Keratinocyte (primary cell): ENCODE results near the gene PACSIN2. TPM values are rescaled to one million over a fixed set of nuclear protein-coding genes. Genes with fewer than 3 reads are reported as not detected.

Experiments used
- DNase-seq: peaks from one replicate; pipeline ENCODE4 v3.0.0-alpha.2; 2011; ENCODE audit warnings: low read depth, missing footprints, low spot score
- FAIRE-seq: peaks from 2 replicates; lab custom pipeline; 2011; peaks lifted over from hg19 to GRCh38; lab: Jason Lieb, UNC
- H2AFZ ChIP-seq: 2 replicates; pipeline ENCODE4 v1.6.0; 2012; ENCODE audit warnings: low read length, control low read depth, inconsistent platforms; ENCODE audit not compliant: control insufficient read depth
- H3K27ac ChIP-seq: 2 replicates; pipeline ENCODE4 v1.5.1; 2011; ENCODE audit warnings: low read length; ENCODE audit not compliant: control insufficient read depth, insufficient read depth
- H3K27me3 ChIP-seq: 3 replicates; pipeline ENCODE4 v1.6.0; 2011; ENCODE audit warnings: low read length; ENCODE audit not compliant: control insufficient read depth, insufficient read depth; ENCODE audit errors: extremely low read depth
- H3K36me3 ChIP-seq, 2 experiments: 2 replicates in 1 of 2; 3 replicates in 1 of 2; pipeline ENCODE4 v1.5.1; 2011; ENCODE audit warnings: low read length in 2 of 2, mild to moderate bottlenecking in 1 of 2; ENCODE audit not compliant: control insufficient read depth in 2 of 2, insufficient read depth in 2 of 2; ENCODE audit errors: extremely low read depth in 1 of 2
- H3K4me1 ChIP-seq: 3 replicates; pipeline ENCODE4 v1.5.1; 2011; ENCODE audit warnings: low read length; ENCODE audit not compliant: control insufficient read depth, insufficient read depth; ENCODE audit errors: extremely low read depth
- H3K4me2 ChIP-seq: 3 replicates; pipeline ENCODE4 v1.6.0; 2011; ENCODE audit warnings: low read depth, low read length; ENCODE audit not compliant: control insufficient read depth, insufficient read depth; ENCODE audit errors: extremely low read depth
- H3K4me3 ChIP-seq, 3 experiments: fragments of 200-600 bp in 1 of 3; sonication (generic) in 1 of 3; 2 replicates in 2 of 3; 3 replicates in 1 of 3; pipeline ENCODE4 v1.5.1; 2011 to 2016; ENCODE audit warnings: low read length in 3 of 3, mild to moderate bottlenecking in 3 of 3, control low read depth in 2 of 3, inconsistent platforms in 1 of 3, low read depth in 1 of 3, mixed read lengths in 1 of 3, mixed run types in 1 of 3, moderate library complexity in 1 of 3; ENCODE audit not compliant: control insufficient read depth in 2 of 3, insufficient read depth in 2 of 3; ENCODE audit errors: extremely low read depth in 1 of 3
- H3K79me2 ChIP-seq: 2 replicates; pipeline ENCODE4 v1.6.0; 2012; ENCODE audit warnings: low read length; ENCODE audit not compliant: control insufficient read depth, insufficient read depth
- H3K9ac ChIP-seq: 3 replicates; pipeline ENCODE4 v1.6.0; 2011; ENCODE audit warnings: low read length; ENCODE audit not compliant: control insufficient read depth, insufficient read depth; ENCODE audit errors: extremely low read depth
- H3K9me1 ChIP-seq: 3 replicates; pipeline ENCODE4 v1.6.0; 2011; ENCODE audit warnings: low read length; ENCODE audit not compliant: control insufficient read depth, insufficient read depth; ENCODE audit errors: extremely low read depth
- H3K9me3 ChIP-seq: 2 replicates; pipeline ENCODE4 v1.5.1; 2012; ENCODE audit warnings: low read depth, low read length; ENCODE audit not compliant: control insufficient read depth
- H4K20me1 ChIP-seq: 3 replicates; pipeline ENCODE4 v1.6.0; 2011; ENCODE audit warnings: low read length; ENCODE audit not compliant: control insufficient read depth, insufficient read depth; ENCODE audit errors: extremely low read depth
- CTCF ChIP-seq, 3 experiments: IDR thresholded peaks in 1 of 3; conservative IDR thresholded peaks in 1 of 3; optimal IDR thresholded peaks in 1 of 3; 2 replicates in 2 of 3; 3 replicates in 1 of 3; pipeline versions ENCODE3 to v1.5.1; 2011; ENCODE audit warnings: low read length in 3 of 3, mild to moderate bottlenecking in 3 of 3, moderate library complexity in 2 of 3, control low read depth in 1 of 3, inconsistent platforms in 1 of 3; ENCODE audit not compliant: insufficient read depth in 2 of 3; ENCODE audit errors: extremely low read depth in 1 of 3
- EZH2 ChIP-seq: IDR thresholded peaks from one replicate; pipeline ENCODE4 v1.6.1; 2012; ENCODE audit warnings: inconsistent platforms, mild to moderate bottlenecking, low read length, moderate library complexity
- dilution Hi-C: fragments of 300-500 bp; cut with MboI; formaldehyde crosslinking; loops from one replicate; pipeline ENCODE4 v1.7.0; 2020; ENCODE audit warnings: low sequenced_read_pairs; ENCODE audit not compliant: extremely low pct_ligation_motif_present
- polyA plus RNA-seq, 5 experiments: library from polyadenylated mRNA; depleted of rRNA in 3 of 5; stranded (reverse) in 3 of 5; stranded (forward) in 1 of 5; unstranded in 1 of 5; fragments of >200 nt; gene quantifications; 1 replicate in 1 of 5; 2 replicates in 3 of 5; 3 replicates in 1 of 5; pipeline versions ENCODE4 v1.2.1 to v1.2.3, GENCODE V29; 2011 to 2012; ENCODE audit warnings: missing spikeins in 2 of 5, low read depth in 1 of 5, low replicate concordance in 1 of 5

Gene PACSIN2
- polyA plus RNA-seq, 1 donor (not counting 4 experiments of a cell fraction or from before 2014, with no cell fraction given), result 55.5 TPM

GRCh38 chr22:42929838-42930155, 85.2 kb downstream of the PACSIN2 start:
- Histone ChIP-seq H3K9me1 (peaks cover 10% of the 10 kb centered on the region), H2AFZ (no peak overlapping the region), H3K9ac (no peak overlapping the region), H3K4me2 (no peak overlapping the region), H3K4me3 (no peak overlapping the region), H3K9me3 (no peaks in the 10 kb centered on the region), H3K27ac (no peak overlapping the region), H3K36me3 (peaks cover 0 to 6% of the 10 kb centered on the region in 2 experiments), H4K20me1 (peaks cover 10% of the 10 kb centered on the region), H3K79me2 (peaks cover 68% of the 10 kb centered on the region), H3K4me1 (peaks cover 36% of the 10 kb centered on the region), H3K27me3 (no peaks in the 10 kb centered on the region)
- no peak for TF ChIP-seq EZH2
- TF ChIP-seq CTCF (optimal IDR thresholded peaks at IDR 0.05 in 1 of 3, IDR thresholded peaks at IDR 0.05 in 1 of 3, conservative IDR thresholded peaks at IDR 0.05 in 1 of 3; ENCODE audit: extremely low read depth in 1 of 3, insufficient read depth in 2 of 3, low read length in 3 of 3), result no peak
- no peak for DNase-seq
- FAIRE-seq, result no peak
- dilution Hi-C loops, result no loop called here

DNA sequence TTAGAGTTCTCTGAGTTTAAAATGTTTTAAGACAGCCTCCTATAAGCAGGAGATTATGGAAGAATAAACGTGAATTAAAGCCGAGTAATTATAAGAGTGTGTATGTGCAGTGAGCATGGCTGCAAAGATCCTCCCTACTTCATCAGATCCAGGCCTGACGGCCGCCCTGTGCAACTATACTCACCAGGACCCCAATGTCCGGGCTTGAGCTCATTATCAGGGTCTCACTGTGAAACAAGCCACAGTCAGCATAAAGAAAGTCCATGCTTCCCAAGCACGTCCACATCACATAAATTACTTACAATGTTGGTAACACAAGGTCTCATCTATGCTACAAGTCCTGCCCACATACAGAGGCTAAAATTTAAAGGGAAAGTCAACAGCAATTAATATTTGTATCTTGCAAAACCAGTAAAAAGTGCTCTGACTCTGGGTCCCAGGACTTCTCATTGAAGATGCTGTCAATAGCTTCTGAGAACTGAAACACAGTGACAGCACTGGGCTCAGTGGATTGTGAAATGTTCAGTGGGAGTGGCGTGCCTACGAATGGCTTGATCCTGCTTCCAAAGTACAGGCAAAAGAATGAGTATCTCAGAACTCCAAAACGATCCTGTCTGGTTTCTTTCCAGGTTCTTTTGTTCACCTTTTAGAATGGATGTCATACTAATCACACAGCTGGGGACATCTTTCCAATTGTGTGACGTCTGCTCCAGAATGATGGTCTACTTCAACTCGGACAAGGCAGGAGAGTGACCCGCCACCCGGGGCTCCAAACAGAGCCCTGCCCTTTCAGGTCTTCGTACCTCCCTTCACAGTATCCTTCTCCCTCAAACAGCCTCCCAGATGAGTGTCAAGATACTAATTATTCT, 85.7 kb downstream of the PACSIN2 start:
- dilution Hi-C loops, result no loop called here
- no peak overlapping the region for H3K27ac ChIP-seq
- H3K27me3 ChIP-seq, result no peaks in the 10 kb centered on the region
- no peak overlapping the region for H3K9ac ChIP-seq
- peak; percentile 66 for FAIRE-seq
- peaks cover 10% of the 10 kb centered on the region for H4K20me1 ChIP-seq
- H3K9me3 ChIP-seq, result no peaks in the 10 kb centered on the region
- H3K9me1 ChIP-seq, result peaks cover 6% of the 10 kb centered on the region
- H3K36me3 ChIP-seq, result peaks cover 0 to 3% of the 10 kb centered on the region in 2 experiments
- no peak overlapping the region for H3K4me3 ChIP-seq
- H3K4me1 ChIP-seq, result peaks cover 31% of the 10 kb centered on the region
- H3K4me2 ChIP-seq, result no peak overlapping the region
- no peak for DNase-seq
- no peak for TF ChIP-seq EZH2
- no peak for TF ChIP-seq CTCF (optimal IDR thresholded peaks at IDR 0.05 in 1 of 3, IDR thresholded peaks at IDR 0.05 in 1 of 3, conservative IDR thresholded peaks at IDR 0.05 in 1 of 3; ENCODE audit: extremely low read depth in 1 of 3, insufficient read depth in 2 of 3, low read length in 3 of 3)
- peaks cover 65% of the 10 kb centered on the region for H3K79me2 ChIP-seq
- H2AFZ ChIP-seq, result no peak overlapping the region
